GM06990 (cell line): Measurements from ENCODE around the gene TEX19.
"Not testable (repeated sequence)": the region's sequence is repeated elsewhere in the genome, so short reads cannot be mapped to it uniquely, and the experiment has no call there.

ENCODE experiments used
- DNase-seq: peaks from one replicate; pipeline ENCODE4 v3.0.0-alpha.2; 2011; ENCODE audit not compliant: insufficient read length; ENCODE audit errors: extremely low read depth
- H3K27me3 ChIP-seq: replicated peaks from 2 replicates; pipeline ENCODE4 v1.6.0; 2011; ENCODE audit warnings: low read length; ENCODE audit not compliant: control insufficient read depth, insufficient read depth
- H3K36me3 ChIP-seq: 2 replicates; pipeline ENCODE4 v1.5.1; 2011; ENCODE audit warnings: low read length; ENCODE audit not compliant: control insufficient read depth, insufficient read depth
- H3K4me3 ChIP-seq: replicated peaks from 2 replicates; pipeline ENCODE4 v1.5.1; 2011; ENCODE audit warnings: low read depth, mild to moderate bottlenecking, control low read depth, low read length
- TF ChIP-seq, protein P1 (sequence below): IDR thresholded peaks from 2 replicates; pipeline ENCODE4 v1.5.1; 2011; ENCODE audit warnings: low read length, control low read depth, mild to moderate bottlenecking, inconsistent platforms; ENCODE audit not compliant: insufficient read depth, poor library complexity, severe bottlenecking

The TEX19 gene

DNA sequence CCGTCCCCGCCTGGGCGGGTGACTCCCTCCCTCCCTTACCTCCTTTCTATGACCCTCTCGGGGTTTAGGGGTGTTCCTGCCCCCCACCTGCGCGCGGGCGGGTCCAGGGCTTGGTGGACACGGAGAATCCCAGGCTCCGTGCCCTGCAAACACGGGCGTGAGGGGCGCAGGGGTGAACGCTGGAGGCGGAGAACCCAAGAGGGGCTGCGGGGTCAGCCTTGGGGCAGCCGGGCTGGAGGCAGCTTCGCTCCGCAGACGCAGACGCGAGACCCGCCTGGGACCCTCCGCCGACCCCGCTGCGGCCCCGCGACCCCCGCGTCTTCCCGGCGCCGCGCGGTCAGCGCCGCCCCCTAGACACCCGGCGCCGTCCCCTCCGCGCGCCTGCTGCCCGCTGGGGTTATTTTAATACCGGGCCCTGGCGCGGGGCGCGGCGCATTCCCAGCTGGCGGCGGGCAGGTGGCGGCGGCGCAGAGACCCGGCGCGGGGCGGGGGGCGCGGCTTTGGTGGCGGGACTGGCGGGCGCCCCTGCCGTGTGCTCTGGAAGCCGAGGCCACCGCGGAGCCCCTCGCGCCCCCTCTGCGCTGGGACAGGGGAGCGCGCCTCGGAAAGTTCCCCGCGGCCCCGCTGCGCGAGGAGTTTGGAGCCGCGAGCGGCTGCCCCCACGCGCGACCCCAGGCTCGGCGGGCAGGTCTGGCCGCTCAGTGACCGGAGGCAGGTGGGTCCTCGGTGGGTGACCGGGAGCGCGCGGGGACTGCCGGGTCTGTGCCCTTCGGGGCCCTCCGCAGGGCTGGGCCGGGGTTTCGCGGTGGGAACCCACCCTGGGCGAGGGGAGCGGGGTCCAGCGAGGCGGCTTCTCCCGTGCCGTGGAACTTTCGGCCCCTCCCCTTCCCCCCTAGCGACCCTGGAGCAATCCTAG, 12.5 kb downstream of the TEX19 start, which contains the start of gene UTS2R:
TSS of gene UTS2R (plus strand) at position 433 of the 916 bp plus-strand sequence. CDS start 2,560 bp downstream, outside the sequence.
- TF ChIP-seq, protein P1, sequence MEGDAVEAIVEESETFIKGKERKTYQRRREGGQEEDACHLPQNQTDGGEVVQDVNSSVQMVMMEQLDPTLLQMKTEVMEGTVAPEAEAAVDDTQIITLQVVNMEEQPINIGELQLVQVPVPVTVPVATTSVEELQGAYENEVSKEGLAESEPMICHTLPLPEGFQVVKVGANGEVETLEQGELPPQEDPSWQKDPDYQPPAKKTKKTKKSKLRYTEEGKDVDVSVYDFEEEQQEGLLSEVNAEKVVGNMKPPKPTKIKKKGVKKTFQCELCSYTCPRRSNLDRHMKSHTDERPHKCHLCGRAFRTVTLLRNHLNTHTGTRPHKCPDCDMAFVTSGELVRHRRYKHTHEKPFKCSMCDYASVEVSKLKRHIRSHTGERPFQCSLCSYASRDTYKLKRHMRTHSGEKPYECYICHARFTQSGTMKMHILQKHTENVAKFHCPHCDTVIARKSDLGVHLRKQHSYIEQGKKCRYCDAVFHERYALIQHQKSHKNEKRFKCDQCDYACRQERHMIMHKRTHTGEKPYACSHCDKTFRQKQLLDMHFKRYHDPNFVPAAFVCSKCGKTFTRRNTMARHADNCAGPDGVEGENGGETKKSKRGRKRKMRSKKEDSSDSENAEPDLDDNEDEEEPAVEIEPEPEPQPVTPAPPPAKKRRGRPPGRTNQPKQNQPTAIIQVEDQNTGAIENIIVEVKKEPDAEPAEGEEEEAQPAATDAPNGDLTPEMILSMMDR = no peak
- Histone ChIP-seq H3K27me3 (no peaks in the 10 kb centered on the region; the same call in none of the 2 replicates), H3K36me3 (no peaks in the 10 kb centered on the region), H3K4me3 (peak within 1 kb of the TSS; percentile 7)
- no peak for DNase-seq

DNA sequence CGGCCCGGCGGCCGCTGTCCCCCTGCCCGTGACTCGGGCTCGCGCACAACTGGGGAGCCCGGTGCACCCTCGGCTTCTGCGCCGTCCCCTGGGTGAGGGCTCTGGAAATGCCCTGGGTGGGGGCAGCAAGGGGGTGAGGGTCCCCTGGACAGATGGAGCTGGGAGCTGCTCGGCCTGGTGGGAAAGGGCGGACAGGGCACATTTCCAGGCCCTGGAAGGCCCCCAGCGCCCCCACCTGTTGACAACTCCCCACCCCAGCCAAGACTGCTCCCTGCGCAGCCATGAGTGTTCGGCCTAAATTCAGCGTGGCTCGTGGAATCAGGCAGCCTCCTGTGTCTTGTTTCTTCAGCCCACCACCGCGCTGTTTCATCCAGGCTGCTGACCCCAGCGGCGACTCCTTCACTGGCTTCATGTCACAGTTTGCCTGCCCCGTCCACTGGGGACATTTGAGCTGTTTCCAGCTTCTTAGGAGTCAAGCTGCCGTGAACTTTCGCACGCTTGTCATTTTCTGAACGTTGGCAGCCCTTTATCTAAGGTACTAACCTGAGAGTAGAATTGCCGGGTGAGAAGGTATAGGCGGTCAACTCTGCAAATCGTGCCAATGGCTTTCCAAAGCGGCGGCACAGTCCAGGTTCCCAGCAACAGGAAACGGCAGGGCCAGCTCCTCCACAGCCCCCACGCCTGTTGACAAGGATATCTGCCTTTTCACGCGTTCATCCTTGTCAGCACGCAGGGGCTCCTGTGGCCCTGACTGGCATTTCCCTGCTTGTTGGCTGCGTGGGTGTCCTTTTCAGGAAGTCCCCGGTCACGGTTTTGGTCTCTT, 13.4 kb downstream of the TEX19 start:
- TF ChIP-seq, protein P1 = no peak
- H3K27me3 ChIP-seq = no peaks in the 10 kb centered on the region; the same call in none of the 2 replicates
- no peak overlapping the region for H3K4me3 ChIP-seq

DNA sequence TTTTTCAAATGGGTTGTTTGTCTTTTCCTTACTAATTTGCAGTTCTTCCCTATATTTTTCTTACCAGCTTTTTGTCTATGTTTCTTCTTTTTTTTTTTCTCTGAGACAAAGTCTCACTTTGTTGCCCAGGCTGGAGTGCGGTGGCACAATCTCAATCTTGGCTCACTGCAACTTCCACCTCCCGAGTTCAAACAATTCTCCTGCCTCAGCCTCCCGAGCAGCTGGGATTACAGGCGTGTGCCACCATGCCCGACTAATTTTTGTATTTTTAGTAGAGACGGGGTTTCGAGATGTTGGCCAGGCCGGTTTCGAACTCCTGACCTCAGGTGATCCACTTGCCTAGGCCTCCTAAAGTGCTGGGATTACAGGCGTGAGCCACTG, 14.0 kb downstream of the TEX19 start:
- H3K27me3 ChIP-seq, H3K36me3 ChIP-seq, H3K4me3 ChIP-seq, DNase-seq: not testable (repeated sequence)

More for the DNA sequence above, 13.4 kb downstream of the TEX19 start:
- no peak for DNase-seq
- H3K36me3 ChIP-seq = no peaks in the 10 kb centered on the region

DNA sequence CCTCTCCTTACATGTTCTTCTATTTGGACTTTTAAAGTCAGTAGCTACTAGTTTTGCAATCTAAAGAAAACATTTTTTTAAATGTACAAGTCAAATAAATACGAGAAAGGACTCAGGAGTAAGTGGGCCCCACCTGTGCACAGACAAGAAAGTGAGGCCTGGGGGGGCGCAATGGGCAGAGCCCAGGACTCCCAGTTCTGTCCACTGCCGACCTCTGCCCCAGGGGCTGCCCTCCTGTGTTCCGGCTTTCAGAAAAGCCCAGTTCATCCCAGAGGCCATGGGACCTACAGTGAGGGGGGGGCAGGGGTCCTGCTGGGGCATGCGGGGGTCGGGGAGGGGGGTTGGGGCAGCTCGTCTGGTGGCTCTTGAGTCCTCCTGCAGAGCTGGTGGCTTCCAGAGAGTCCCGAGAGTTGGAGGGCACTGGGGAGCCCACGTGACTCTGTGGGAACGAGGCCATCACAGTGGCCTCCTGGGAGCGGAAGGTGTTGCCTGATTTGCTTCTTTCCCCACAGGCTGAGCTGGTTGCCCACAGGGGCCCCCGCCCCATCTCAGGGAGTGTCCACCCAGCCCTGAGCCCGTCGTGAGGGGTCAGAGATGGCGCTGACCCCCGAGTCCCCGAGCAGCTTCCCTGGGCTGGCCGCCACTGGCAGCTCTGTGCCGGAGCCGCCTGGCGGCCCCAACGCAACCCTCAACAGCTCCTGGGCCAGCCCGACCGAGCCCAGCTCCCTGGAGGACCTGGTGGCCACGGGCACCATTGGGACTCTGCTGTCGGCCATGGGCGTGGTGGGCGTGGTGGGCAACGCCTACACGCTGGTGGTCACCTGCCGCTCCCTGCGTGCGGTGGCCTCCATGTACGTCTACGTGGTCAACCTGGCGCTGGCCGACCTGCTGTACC, 14.9 kb downstream of the TEX19 start:
- no peak for DNase-seq
- Histone ChIP-seq H3K36me3 (no peaks in the 10 kb centered on the region), H3K4me3 (no peak overlapping the region), H3K27me3 (no peaks in the 10 kb centered on the region; the same call in none of the 2 replicates)
- TF ChIP-seq, protein P1 = no peak

DNA sequence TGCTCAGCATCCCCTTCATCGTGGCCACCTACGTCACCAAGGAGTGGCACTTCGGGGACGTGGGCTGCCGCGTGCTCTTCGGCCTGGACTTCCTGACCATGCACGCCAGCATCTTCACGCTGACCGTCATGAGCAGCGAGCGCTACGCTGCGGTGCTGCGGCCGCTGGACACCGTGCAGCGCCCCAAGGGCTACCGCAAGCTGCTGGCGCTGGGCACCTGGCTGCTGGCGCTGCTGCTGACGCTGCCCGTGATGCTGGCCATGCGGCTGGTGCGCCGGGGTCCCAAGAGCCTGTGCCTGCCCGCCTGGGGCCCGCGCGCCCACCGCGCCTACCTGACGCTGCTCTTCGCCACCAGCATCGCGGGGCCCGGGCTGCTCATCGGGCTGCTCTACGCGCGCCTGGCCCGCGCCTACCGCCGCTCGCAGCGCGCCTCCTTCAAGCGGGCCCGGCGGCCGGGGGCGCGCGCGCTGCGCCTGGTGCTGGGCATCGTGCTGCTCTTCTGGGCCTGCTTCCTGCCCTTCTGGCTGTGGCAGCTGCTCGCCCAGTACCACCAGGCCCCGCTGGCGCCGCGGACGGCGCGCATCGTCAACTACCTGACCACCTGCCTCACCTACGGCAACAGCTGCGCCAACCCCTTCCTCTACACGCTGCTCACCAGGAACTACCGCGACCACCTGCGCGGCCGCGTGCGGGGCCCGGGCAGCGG, 15.7 kb downstream of the TEX19 start:
- Histone ChIP-seq H3K36me3 (no peaks in the 10 kb centered on the region), H3K27me3 (no peaks in the 10 kb centered on the region; the same call in none of the 2 replicates), H3K4me3 (no peak overlapping the region)
- no peak for DNase-seq
- TF ChIP-seq, protein P1 = no peak
